ENCODE measurements around the gene KIRREL3.

DNA sequence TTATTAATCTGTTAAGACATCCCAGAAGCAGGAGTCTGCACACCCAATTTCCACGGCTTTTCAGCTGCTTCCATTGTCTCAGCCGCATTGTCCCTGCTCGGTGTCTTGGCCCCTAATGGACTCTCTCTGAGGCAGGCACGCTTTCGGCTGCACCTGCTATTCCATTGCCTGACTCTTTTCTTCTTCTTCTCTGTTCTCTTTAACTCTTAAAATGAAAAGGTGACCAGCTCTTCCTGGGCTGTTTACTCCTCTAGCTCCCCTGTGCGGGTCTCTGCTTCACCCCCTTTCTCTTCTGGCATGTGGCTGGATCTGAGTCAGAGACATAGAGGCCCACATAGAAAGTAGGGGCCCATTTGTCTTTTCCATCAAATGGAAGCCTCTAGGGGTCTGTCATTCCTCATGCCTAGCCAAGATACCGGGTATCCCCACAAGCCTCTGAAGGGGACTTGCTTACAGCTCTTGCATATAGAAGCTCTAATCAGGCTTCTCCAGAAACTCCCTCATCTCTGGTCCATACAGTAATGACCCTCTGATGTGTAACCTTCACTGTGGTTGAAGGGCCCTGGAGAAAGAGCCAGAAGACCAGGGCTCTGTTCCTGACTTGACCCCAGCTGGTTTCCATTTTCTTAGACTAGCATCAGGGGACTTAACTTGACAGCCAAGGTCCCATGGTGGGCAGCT, 401.2 kb downstream of the KIRREL3 start:
- TF ChIP-seq, protein P1, sequence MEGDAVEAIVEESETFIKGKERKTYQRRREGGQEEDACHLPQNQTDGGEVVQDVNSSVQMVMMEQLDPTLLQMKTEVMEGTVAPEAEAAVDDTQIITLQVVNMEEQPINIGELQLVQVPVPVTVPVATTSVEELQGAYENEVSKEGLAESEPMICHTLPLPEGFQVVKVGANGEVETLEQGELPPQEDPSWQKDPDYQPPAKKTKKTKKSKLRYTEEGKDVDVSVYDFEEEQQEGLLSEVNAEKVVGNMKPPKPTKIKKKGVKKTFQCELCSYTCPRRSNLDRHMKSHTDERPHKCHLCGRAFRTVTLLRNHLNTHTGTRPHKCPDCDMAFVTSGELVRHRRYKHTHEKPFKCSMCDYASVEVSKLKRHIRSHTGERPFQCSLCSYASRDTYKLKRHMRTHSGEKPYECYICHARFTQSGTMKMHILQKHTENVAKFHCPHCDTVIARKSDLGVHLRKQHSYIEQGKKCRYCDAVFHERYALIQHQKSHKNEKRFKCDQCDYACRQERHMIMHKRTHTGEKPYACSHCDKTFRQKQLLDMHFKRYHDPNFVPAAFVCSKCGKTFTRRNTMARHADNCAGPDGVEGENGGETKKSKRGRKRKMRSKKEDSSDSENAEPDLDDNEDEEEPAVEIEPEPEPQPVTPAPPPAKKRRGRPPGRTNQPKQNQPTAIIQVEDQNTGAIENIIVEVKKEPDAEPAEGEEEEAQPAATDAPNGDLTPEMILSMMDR (IDR thresholded peaks at IDR 0.05) = no peak
- TF ChIP-seq POLR2A (IDR thresholded peaks at IDR 0.05) = no peak
- TF ChIP-seq POLR2AphosphoS5 (IDR thresholded peaks at IDR 0.05) = no peak

Measured in prostate gland (tissue), 2 donors.